Left lung (tissue), 10 donors: ENCODE measurements around the gene PIMREG. TPM values are rescaled to one million over a fixed set of nuclear protein-coding genes. Genes with fewer than 3 reads are reported as not detected.

Experiments
- ATAC-seq: fragments of 200-7000 bp; cut with Tn5 transposase; one replicate; pipeline ENCODE4 v1.9.1; 2020; ENCODE audit warnings: moderate library complexity
- DNase-seq, 4 donors: peaks; one replicate each; pipeline ENCODE4 v3.0.0-alpha.2; 2013 to 2020
- H3K27ac ChIP-seq, 2 donors: fragments of 200-600 bp; sonication (generic) in 1 of 2; one replicate each; pipeline versions ENCODE4 v1.5.0 to v1.8.0; 2020 to 2021
- H3K27me3 ChIP-seq, 2 donors: fragments of 200-600 bp; sonication (generic) in 1 of 2; one replicate each; pipeline versions ENCODE4 v1.5.0 to v1.8.0; 2020 to 2021
- H3K36me3 ChIP-seq, 2 donors: fragments of 200-600 bp; sonication (generic) in 1 of 2; one replicate each; pipeline versions ENCODE4 v1.5.0 to v1.8.0; 2020 to 2021
- H3K4me1 ChIP-seq, 2 donors: fragments of 200-600 bp; one replicate each; pipeline ENCODE4 v1.8.0; 2021
- H3K4me3 ChIP-seq, 2 donors: fragments of 200-600 bp; sonication (generic) in 1 of 2; one replicate each; pipeline versions ENCODE4 v1.5.0 to v1.8.0; 2020 to 2021; ENCODE audit warnings: mild to moderate bottlenecking in 1 of 2
- H3K9me3 ChIP-seq, 2 donors: fragments of 200-600 bp; sonication (generic) in 1 of 2; one replicate each; pipeline versions ENCODE4 v1.5.0 to v1.8.0; 2020 to 2021
- CTCF ChIP-seq, 2 donors: fragments of 200-600 bp; sonication (generic) in 1 of 2; IDR thresholded peaks; one replicate each; pipeline versions ENCODE4 v1.5.0 to v1.8.0; 2021; ENCODE audit warnings: antibody characterized with exemption in 2 of 2
- intact Hi-C, 2 donors: fragments of 100-400 bp; cut with DNase I; formaldehyde crosslinking; loops; one replicate each; pipeline versions ENCODE4 v1.11.2 to v1.14.2; 2022
- polyA plus RNA-seq, 6 donors: library from polyadenylated mRNA; unstranded; fragments of 120-200 nt; gene quantifications; one replicate each; pipeline ENCODE4 v1.2.1, GENCODE V29; 2013; ENCODE audit not compliant: insufficient read length in 6 of 6
- total RNA-seq, 2 donors: library from RNA; stranded (reverse); fragmentation: NEBNext Ultra II Directional; extraction: Animal tissue kit (Norgen Biotek cat#: 25700); gene quantifications; one replicate each; pipeline ENCODE4 v1.2.1, GENCODE V29; 2021
- donor health status: DM: no; HTN: yes; CAD: no.
- donor health status: DM: no; HTN: no; CAD: no.

The PIMREG gene
- total and polyA plus RNA-seq, 8 donors: 1.6 to 76.8 (median 21.1) TPM

- Histone ChIP-seq H3K4me3 (no peak overlapping the region), H3K27ac (no peak overlapping the region), H3K27me3 (no peaks in the 10 kb centered on the region), H3K36me3 (no peaks in the 10 kb centered on the region), H3K4me1 (no peaks in the 10 kb centered on the region), H3K9me3 (no peaks in the 10 kb centered on the region)
- DNase-seq: peak; percentile 44 to 88 (median 76)
- intact Hi-C loops: no loop called here
- peak; percentile 95 for ATAC-seq
- TF ChIP-seq CTCF (IDR thresholded peaks at IDR 0.05): peak; percentile 94 to 95
These were observed 29.0 kb downstream of the PIMREG start for GRCh38 chr17:6473128-6473767.

- ATAC-seq (no peak), DNase-seq (peak in 1 of 4 donors; percentile 75)
- no peak for TF ChIP-seq CTCF (IDR thresholded peaks at IDR 0.05)
- H3K27ac ChIP-seq: no peak overlapping the region
- H3K9me3 ChIP-seq: no peaks in the 10 kb centered on the region
- intact Hi-C loops: no loop called here
- H3K27me3 ChIP-seq: no peaks in the 10 kb centered on the region
- no peaks in the 10 kb centered on the region for H3K4me1 ChIP-seq
- H3K36me3 ChIP-seq: no peaks in the 10 kb centered on the region
- H3K4me3 ChIP-seq: no peak overlapping the region
These were observed 30.1 kb downstream of the PIMREG start for GRCh38 chr17:6474376-6474775.

- intact Hi-C loops: no loop called here
- H3K9me3 ChIP-seq: no peaks in the 10 kb centered on the region
- no peaks in the 10 kb centered on the region for H3K27me3 ChIP-seq
- DNase-seq: no peak
- no peak overlapping the region for H3K4me3 ChIP-seq
- H3K36me3 ChIP-seq: no peaks in the 10 kb centered on the region
- ATAC-seq: no peak
- no peaks in the 10 kb centered on the region for H3K4me1 ChIP-seq
- H3K27ac ChIP-seq: no peak overlapping the region
- TF ChIP-seq CTCF (IDR thresholded peaks at IDR 0.05): no peak
These were observed 30.7 kb downstream of the PIMREG start for GRCh38 chr17:6474906-6475305.

GRCh38 chr17:6475411-6475810, 31.2 kb downstream of the PIMREG start:
- no peaks in the 10 kb centered on the region for H3K4me1 ChIP-seq
- no peak for ATAC-seq
- no peak for DNase-seq
- H3K27me3 ChIP-seq: no peaks in the 10 kb centered on the region
- intact Hi-C loops: no loop called here
- no peaks in the 10 kb centered on the region for H3K9me3 ChIP-seq
- TF ChIP-seq CTCF (IDR thresholded peaks at IDR 0.05): no peak
- no peak overlapping the region for H3K27ac ChIP-seq
- H3K4me3 ChIP-seq: no peak overlapping the region
- no peaks in the 10 kb centered on the region for H3K36me3 ChIP-seq

- no peak for DNase-seq
- Histone ChIP-seq H3K27ac (no peak overlapping the region), H3K4me1 (no peaks in the 10 kb centered on the region), H3K27me3 (no peaks in the 10 kb centered on the region), H3K36me3 (no peaks in the 10 kb centered on the region), H3K9me3 (no peaks in the 10 kb centered on the region), H3K4me3 (no peak overlapping the region)
- intact Hi-C loops: no loop called here
- TF ChIP-seq CTCF (IDR thresholded peaks at IDR 0.05): no peak
- ATAC-seq: no peak
These were observed 32.0 kb downstream of the PIMREG start for GRCh38 chr17:6476076-6476809.
